HCT116 (cell line): ENCODE results near the gene TIAM1.

Experiments used
- CEBPB ChIP-seq: IDR thresholded peaks from 2 replicates; pipeline ENCODE4 v1.6.1; 2012; ENCODE audit warnings: low read depth
- CTCF ChIP-seq, 3 experiments: fragments of 200-600 bp in 1 of 3; sonication (generic) in 1 of 3; IDR thresholded peaks in 2 of 3; conservative IDR thresholded peaks in 1 of 3; 2 replicates each; pipeline ENCODE4 v1.5.1; 2012 to 2017; ENCODE audit warnings: low read depth in 2 of 3, low read length in 2 of 3, antibody characterized with exemption in 1 of 3, borderline replicate concordance in 1 of 3, control low read depth in 1 of 3, mild to moderate bottlenecking in 1 of 3, mixed read lengths in 1 of 3, mixed run types in 1 of 3, moderate library complexity in 1 of 3; ENCODE audit not compliant: insufficient read depth in 1 of 3
- EGR1 ChIP-seq: IDR thresholded peaks from 2 replicates; pipeline ENCODE4 v1.6.1; 2012; ENCODE audit warnings: low read depth
- EZH2phosphoT487 ChIP-seq: fragments of 200-600 bp; IDR thresholded peaks from 2 replicates; pipeline ENCODE4 v1.6.1; 2018; ENCODE audit warnings: antibody characterized with exemption, borderline replicate concordance
- POLR2A ChIP-seq: IDR thresholded peaks from 2 replicates; pipeline ENCODE4 v1.7.0; 2011; ENCODE audit warnings: borderline replicate concordance; ENCODE audit not compliant: insufficient read depth, insufficient read length; ENCODE audit errors: extremely low read depth
- POLR2AphosphoS5 ChIP-seq: IDR thresholded peaks from 2 replicates; pipeline ENCODE4 v1.6.1; 2011; ENCODE audit warnings: mild to moderate bottlenecking, low read depth, low read length, moderate library complexity
- RAD21 ChIP-seq: IDR thresholded peaks from 2 replicates; pipeline ENCODE4 v1.6.1; 2012; ENCODE audit warnings: low read depth, mild to moderate bottlenecking
- SRF ChIP-seq: IDR thresholded peaks from 2 replicates; pipeline ENCODE4 v1.6.1; 2012; ENCODE audit warnings: low read depth
- YY1 ChIP-seq: IDR thresholded peaks from 2 replicates; pipeline ENCODE4 v1.6.1; 2011; ENCODE audit warnings: low read length, low read depth, moderate library complexity, mild to moderate bottlenecking; ENCODE audit not compliant: insufficient replicate concordance; ENCODE audit errors: extremely low read depth
- ZNF274 ChIP-seq: fragments of 200-500 bp; sonication (Bioruptor generic); IDR thresholded peaks from 2 replicates; pipeline ENCODE4 v1.6.1; 2014; ENCODE audit warnings: mild to moderate bottlenecking, low read depth, low read length, inconsistent platforms

GRCh38 chr21:31297806-31298205 lies 46.3 kb downstream of the TIAM1 start:
- TF ChIP-seq EZH2phosphoT487 (no peak), POLR2A (no peak), CTCF (IDR thresholded peaks at IDR 0.05 in 2 of 3, conservative IDR thresholded peaks at IDR 0.05 in 1 of 3; ENCODE audit: borderline replicate concordance in 1 of 3, insufficient read depth in 1 of 3, low read depth in 2 of 3, low read length in 2 of 3) (no peak), RAD21 (no peak), POLR2AphosphoS5 (no peak), CEBPB (no peak), SRF (no peak), EGR1 (no peak), YY1 (no peak), ZNF274 (no peak)
